Adrenal gland (tissue), 5 donors: Measurements from ENCODE around the gene PRAF2.

Source experiments
- CTCF ChIP-seq, 6 experiments: fragments of 450-650 bp in 4 of 6; fragments of 200-600 bp in 2 of 6; sonication (generic) in 1 of 6; IDR thresholded peaks; 1 replicate in 5 of 6; 2 replicates in 1 of 6; pipeline versions ENCODE4 v1.5.1 to v1.8.0; 2016 to 2021; ENCODE audit warnings: antibody characterized with exemption in 6 of 6, mild to moderate bottlenecking in 2 of 6, moderate library complexity in 1 of 6
- POLR2A ChIP-seq, 2 donors: fragments of 450-650 bp; IDR thresholded peaks; one replicate each; pipeline ENCODE4 v1.6.1; 2017; ENCODE audit warnings: antibody characterized with exemption in 2 of 2, mild to moderate bottlenecking in 2 of 2, moderate library complexity in 1 of 2
- donor health status: DM: no; HTN: no; CAD: no.

GRCh38 chrX:49043987-49044281, 29.9 kb downstream of the PRAF2 start:
- peak in 1 of 6 experiments; percentile 4 for TF ChIP-seq CTCF (IDR thresholded peaks at IDR 0.05)
- peak in 1 of 2 donors; percentile 27 for TF ChIP-seq POLR2A (IDR thresholded peaks at IDR 0.05)
